M059J (cell line): Measurements from ENCODE around the gene ACSBG1. TPM values are rescaled to one million over a fixed set of nuclear protein-coding genes. Genes with fewer than 3 reads are reported as not detected.
"Not testable (repeated sequence)": the region's sequence is repeated elsewhere in the genome, so short reads cannot be mapped to it uniquely, and the experiment has no call there.

Experiments
- DNase-seq: peaks from one replicate; pipeline ENCODE4 v3.0.0-alpha.2; 2012; ENCODE audit warnings: low read depth
- total RNA-seq: library from RNA; depleted of rRNA; stranded (reverse); fragments of >200 nt; shearing (Covaris generic); gene quantifications from 2 replicates; pipeline ENCODE4 v1.2.3, GENCODE V29; 2014

ACSBG1 gene
- total RNA-seq, 1 experiment from 2014 or later = not detected

GRCh38 chr15:78251136-78251535 is 16.8 kb upstream of the ACSBG1 start:
- DNase-seq = no peak

- DNase-seq = no peak
Measured at GRCh38 chr15:78249131-78249530, 14.8 kb upstream of the ACSBG1 start.

GRCh38 chr15:78247911-78248310 is 13.5 kb upstream of the ACSBG1 start:
- DNase-seq = no peak

GRCh38 chr15:78245976-78246620 is 11.7 kb upstream of the ACSBG1 start:
- not testable (repeated sequence) for DNase-seq

- not testable (repeated sequence) for DNase-seq
Measured at GRCh38 chr15:78245392-78245791, 11.0 kb upstream of the ACSBG1 start.

GRCh38 chr15:78244893-78245292 is 10.5 kb upstream of the ACSBG1 start:
- DNase-seq = no peak

- DNase-seq = no peak
Measured at GRCh38 chr15:78244101-78244500, 9.7 kb upstream of the ACSBG1 start.

- DNase-seq = peak; percentile 51
Measured at GRCh38 chr15:78243491-78243941, 9.2 kb upstream of the ACSBG1 start.

- DNase-seq = no peak
Measured at GRCh38 chr15:78243058-78243457, 8.7 kb upstream of the ACSBG1 start.

- no peak for DNase-seq
Measured at GRCh38 chr15:78242128-78242527, 7.8 kb upstream of the ACSBG1 start.

GRCh38 chr15:78241017-78241416 is 6.7 kb upstream of the ACSBG1 start:
- DNase-seq = peak; percentile 62

- no peak for DNase-seq
Measured at GRCh38 chr15:78239811-78240210, 5.4 kb upstream of the ACSBG1 start.

GRCh38 chr15:78237146-78237545 is 2.8 kb upstream of the ACSBG1 start:
- no peak for DNase-seq

GRCh38 chr15:78236491-78236890 is 2.1 kb upstream of the ACSBG1 start:
- DNase-seq = no peak

GRCh38 chr15:78233496-78233895 is 869 bp downstream of the ACSBG1 start:
- DNase-seq = no peak

- DNase-seq = no peak
Measured at GRCh38 chr15:78232951-78233350, 1.4 kb downstream of the ACSBG1 start.

GRCh38 chr15:78229431-78230406 is 4.6 kb downstream of the ACSBG1 start:
- no peak for DNase-seq

- no peak for DNase-seq
Measured at GRCh38 chr15:78228356-78228996, 5.9 kb downstream of the ACSBG1 start.

GRCh38 chr15:78225783-78226541 is 8.4 kb downstream of the ACSBG1 start:
- peak; percentile 64 for DNase-seq

GRCh38 chr15:78224023-78224411 is 10.3 kb downstream of the ACSBG1 start:
- DNase-seq = no peak

- no peak for DNase-seq
Measured at GRCh38 chr15:78223396-78224022, 10.9 kb downstream of the ACSBG1 start.
